ENCODE data around the gene TRHDE. TPM values are rescaled to one million over a fixed set of nuclear protein-coding genes. Genes with fewer than 3 reads are reported as not detected.

TRHDE gene
- total and polyA plus RNA-seq, 2 of the 13 experiments (the other 11 are each of a cell fraction or from before 2014, with no cell fraction given): not detected

DNA sequence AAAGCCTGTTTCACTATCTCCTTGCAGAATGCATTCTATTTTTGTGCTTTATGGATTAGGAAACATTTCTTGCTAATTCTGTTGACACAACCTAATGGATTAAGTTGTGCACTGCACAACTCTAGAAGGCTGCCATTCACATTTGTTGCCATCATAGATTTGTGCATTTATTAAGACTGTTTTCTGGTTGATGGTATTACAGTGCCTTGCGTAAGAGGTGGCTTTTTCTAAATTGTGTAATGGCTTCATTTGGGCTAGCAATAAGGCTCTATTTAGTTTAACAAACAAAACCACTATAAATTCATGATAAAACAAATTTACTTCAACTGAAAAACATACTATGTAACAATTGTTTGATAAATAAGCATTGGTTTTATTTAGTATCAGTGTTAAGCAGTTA lies 175.9 kb downstream of the TRHDE start:
- Histone ChIP-seq H3K27ac (ENCODE audit: extremely low read length, insufficient read depth, low read length) (no peak overlapping the region), H2AFZ (ENCODE audit: low read length) (no peak overlapping the region), H4K20me1 (ENCODE audit: insufficient read depth, low read length) (no peaks in the 10 kb centered on the region), H3K4me2 (ENCODE audit: low read depth, low read length) (no peak overlapping the region), H3K9ac (ENCODE audit: insufficient read depth, low read depth, low read length) (no peak overlapping the region), H3K79me2 (ENCODE audit: insufficient read depth, low read length) (no peaks in the 10 kb centered on the region), H3K27me3 (ENCODE audit: control insufficient read depth in 1 of 2, insufficient read depth in 2 of 2, low read length in 2 of 2) (no peaks in the 10 kb centered on the region), H3K9me3 (ENCODE audit: low read length) (peaks cover 3% of the 10 kb centered on the region; the same call in 1 of the 2 replicates), H3K36me3 (replicated peaks in 1 of 2; ENCODE audit: control insufficient read depth in 1 of 2, insufficient read depth in 2 of 2, low read length in 2 of 2) (no peaks in the 10 kb centered on the region), H3K4me3 (replicated peaks in 1 of 3; ENCODE audit: insufficient read depth in 1 of 3, low read depth in 2 of 3, low read length in 3 of 3) (no peak overlapping the region), H3K4me1 (ENCODE audit: insufficient read depth, low read length) (no peaks in the 10 kb centered on the region)
- no peak for DNase-seq (ENCODE audit: low spot score)
- ATAC-seq: no peak
- TF ChIP-seq CEBPB (IDR thresholded peaks at IDR 0.05; ENCODE audit: borderline replicate concordance, low read depth, low read length): peak; percentile 30; the same call in 1 of the 2 replicates
- no peak for TF ChIP-seq SOX6 (IDR thresholded peaks at IDR 0.05)
- no peak for TF ChIP-seq SOX6 (CRISPR knock-in tag; IDR thresholded peaks at IDR 0.05)
- TF ChIP-seq WIZ (CRISPR knock-in tag; IDR thresholded peaks at IDR 0.05): no peak
- no TSS peak for BruUV-seq (replicated peaks)
- intact Hi-C loops (cut with micrococcal nuclease; ENCODE audit: unreplicated experiment) (no loop called here), in situ Hi-C loops (cut with HindIII; ENCODE audit: extremely low pct_ligation_motif_present, low pct_unique_long_range_greater_than_20kb) (no loop called here)
- 54% methylated on average over 1 of the region's 1 CpG for WGBS (ENCODE audit: low lambda C conversion rate)
- ChIA-PET CTCF (ENCODE audit: low intra/inter-chr PET ratio, low total read pairs) (no interaction called here), POLR2A (no interaction called here)
- no peak for FAIRE-seq

- H3K9me3 ChIP-seq (ENCODE audit: low read length): peaks cover 7% of the 10 kb centered on the region; the same call in 1 of the 2 replicates
- no TSS peak for BruUV-seq (replicated peaks)
- no peak overlapping the region for H2AFZ ChIP-seq (ENCODE audit: low read length)
- no peak overlapping the region for H3K4me3 ChIP-seq (replicated peaks in 1 of 3; ENCODE audit: insufficient read depth in 1 of 3, low read depth in 2 of 3, low read length in 3 of 3)
- H4K20me1 ChIP-seq (ENCODE audit: insufficient read depth, low read length): no peaks in the 10 kb centered on the region
- 20% methylated on average over 2 of the region's 2 CpGs for WGBS (ENCODE audit: low lambda C conversion rate)
- CTCF ChIA-PET (ENCODE audit: low intra/inter-chr PET ratio, low total read pairs): no interaction called here
- H3K27me3 ChIP-seq (ENCODE audit: control insufficient read depth in 1 of 2, insufficient read depth in 2 of 2, low read length in 2 of 2): no peaks in the 10 kb centered on the region
- H3K36me3 ChIP-seq (replicated peaks in 1 of 2; ENCODE audit: control insufficient read depth in 1 of 2, insufficient read depth in 2 of 2, low read length in 2 of 2): no peaks in the 10 kb centered on the region
- H3K4me2 ChIP-seq (ENCODE audit: low read depth, low read length): no peak overlapping the region
- POLR2A ChIA-PET: no interaction called here
- in situ Hi-C loops (cut with HindIII; ENCODE audit: extremely low pct_ligation_motif_present, low pct_unique_long_range_greater_than_20kb): no loop called here
- intact Hi-C loops (cut with micrococcal nuclease; ENCODE audit: unreplicated experiment): no loop called here
- no peak overlapping the region for H3K27ac ChIP-seq (ENCODE audit: extremely low read length, insufficient read depth, low read length)
- H3K9ac ChIP-seq (ENCODE audit: insufficient read depth, low read depth, low read length): no peak overlapping the region
- FAIRE-seq (no peak), DNase-seq (ENCODE audit: low spot score) (no peak), ATAC-seq (no peak)
- no peaks in the 10 kb centered on the region for H3K4me1 ChIP-seq (ENCODE audit: insufficient read depth, low read length)
- no peaks in the 10 kb centered on the region for H3K79me2 ChIP-seq (ENCODE audit: insufficient read depth, low read length)
- no peak for TF ChIP-seq BATF2 (CRISPR knock-in tag; IDR thresholded peaks at IDR 0.05)
- no peak for TF ChIP-seq BCL3 (CRISPR knock-in tag; IDR thresholded peaks at IDR 0.05)
- TF ChIP-seq PLRG1 (conservative IDR thresholded peaks at IDR 0.05): no peak
- no peak for TF ChIP-seq PCBP1 (IDR thresholded peaks at IDR 0.05; ENCODE audit: borderline replicate concordance, low read depth, low read length)
- no peak for TF ChIP-seq NR3C1 (CRISPR knock-in tag; IDR thresholded peaks at IDR 0.05)
- no peak for TF ChIP-seq ATF7-NPFF (CRISPR knock-in tag; IDR thresholded peaks at IDR 0.05; ENCODE audit: low read depth)
- TF ChIP-seq UBTF (CRISPR knock-in tag; IDR thresholded peaks at IDR 0.05): no peak
- TF ChIP-seq, protein P1, sequence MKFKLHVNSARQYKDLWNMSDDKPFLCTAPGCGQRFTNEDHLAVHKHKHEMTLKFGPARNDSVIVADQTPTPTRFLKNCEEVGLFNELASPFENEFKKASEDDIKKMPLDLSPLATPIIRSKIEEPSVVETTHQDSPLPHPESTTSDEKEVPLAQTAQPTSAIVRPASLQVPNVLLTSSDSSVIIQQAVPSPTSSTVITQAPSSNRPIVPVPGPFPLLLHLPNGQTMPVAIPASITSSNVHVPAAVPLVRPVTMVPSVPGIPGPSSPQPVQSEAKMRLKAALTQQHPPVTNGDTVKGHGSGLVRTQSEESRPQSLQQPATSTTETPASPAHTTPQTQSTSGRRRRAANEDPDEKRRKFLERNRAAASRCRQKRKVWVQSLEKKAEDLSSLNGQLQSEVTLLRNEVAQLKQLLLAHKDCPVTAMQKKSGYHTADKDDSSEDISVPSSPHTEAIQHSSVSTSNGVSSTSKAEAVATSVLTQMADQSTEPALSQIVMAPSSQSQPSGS (CRISPR knock-in tag; IDR thresholded peaks at IDR 0.05): no peak
- TF ChIP-seq FOXM1 (CRISPR knock-in tag; IDR thresholded peaks at IDR 0.05): no peak
Observed at GRCh38 chr12:72448805-72449204, 176.6 kb downstream of the TRHDE start.
